Mesendoderm (in vitro differentiated cells): Measurements from ENCODE around the gene PHAF1.

Source experiments
- DNase-seq: peaks from one replicate; pipeline ENCODE4 v3.0.0; 2013
- H2AK5ac ChIP-seq: 2 replicates; pipeline ENCODE4 v1.6.1; 2013; ENCODE audit warnings: low read length, inconsistent platforms
- H2BK120ac ChIP-seq: 2 replicates; pipeline ENCODE4 v1.6.1; 2013; ENCODE audit warnings: low read depth, mild to moderate bottlenecking, low read length, moderate library complexity, mixed read lengths
- H2BK15ac ChIP-seq: replicated peaks from 2 replicates; pipeline ENCODE4 v1.6.1; 2013; ENCODE audit warnings: low read depth, mild to moderate bottlenecking, moderate library complexity
- H2BK5ac ChIP-seq: 2 replicates; pipeline ENCODE4 v1.6.1; 2013; ENCODE audit warnings: low read length, inconsistent platforms
- H3K18ac ChIP-seq: 2 replicates; pipeline ENCODE4 v1.6.1; 2013; ENCODE audit warnings: mild to moderate bottlenecking, low read length, mixed read lengths
- H3K23ac ChIP-seq: one replicate; pipeline ENCODE4 v1.6.1; 2013; ENCODE audit warnings: low read length
- H3K27ac ChIP-seq: 2 replicates; pipeline ENCODE4 v1.5.1; 2013; ENCODE audit warnings: low read depth, mild to moderate bottlenecking, inconsistent platforms, low read length, moderate library complexity
- H3K27me3 ChIP-seq: 2 replicates; pipeline ENCODE4 v1.6.1; 2013; ENCODE audit warnings: low read length, control low read depth, mild to moderate bottlenecking, inconsistent platforms; ENCODE audit not compliant: insufficient read depth, poor library complexity
- H3K36me3 ChIP-seq: 2 replicates; pipeline ENCODE4 v1.6.1; 2013; ENCODE audit warnings: low read length, inconsistent platforms; ENCODE audit not compliant: control insufficient read depth, insufficient read depth
- H3K4ac ChIP-seq: one replicate; pipeline ENCODE4 v1.6.1; 2013; ENCODE audit warnings: low read depth, mild to moderate bottlenecking, low read length, moderate library complexity
- H3K4me1 ChIP-seq: 2 replicates; pipeline ENCODE4 v1.6.1; 2013; ENCODE audit warnings: low read depth, low read length, inconsistent platforms; ENCODE audit not compliant: control insufficient read depth
- H3K4me2 ChIP-seq: 2 replicates; pipeline ENCODE4 v1.6.1; 2013; ENCODE audit warnings: low read length
- H3K4me3 ChIP-seq: 2 replicates; pipeline ENCODE4 v1.5.1; 2013; ENCODE audit warnings: mild to moderate bottlenecking, low read length
- H3K56ac ChIP-seq: one replicate; pipeline ENCODE4 v1.6.1; 2013; ENCODE audit warnings: low read length
- H3K79me1 ChIP-seq: 2 replicates; pipeline ENCODE4 v1.6.1; 2013; ENCODE audit warnings: low read length, inconsistent platforms
- H3K79me2 ChIP-seq: 2 replicates; pipeline ENCODE4 v1.6.1; 2013; ENCODE audit warnings: mild to moderate bottlenecking, low read length; ENCODE audit not compliant: control insufficient read depth, insufficient read depth
- H3K9ac ChIP-seq: 2 replicates; pipeline ENCODE4 v1.6.1; 2013; ENCODE audit warnings: low read length, inconsistent platforms
- H4K5ac ChIP-seq: one replicate; pipeline ENCODE4 v1.6.1; 2013; ENCODE audit warnings: low read length
- H4K8ac ChIP-seq: one replicate; pipeline ENCODE4 v1.6.1; 2013; ENCODE audit warnings: low read depth, mild to moderate bottlenecking, control low read depth, low read length, moderate library complexity
- WGBS: extraction: QIAGEN DNeasy Blood & Tissue Kit; methylation state at CpG from one replicate; pipeline ENCODE4 v1.1.7; 2013; ENCODE audit warnings: low lambda C conversion rate, missing lambda C conversion rate; ENCODE audit not compliant: insufficient coverage; ENCODE audit errors: extremely low coverage; 5-methylcytosine and 5-hydroxymethylcytosine counted together

The PHAF1 gene

GRCh38 chr16:67077871-67078270 lies 31.9 kb upstream of the PHAF1 start:
- no peak overlapping the region for H2BK5ac ChIP-seq
- H3K23ac ChIP-seq, result no peak overlapping the region
- H3K79me2 ChIP-seq, result no peaks in the 10 kb centered on the region
- no peak overlapping the region for H3K18ac ChIP-seq
- no peak for DNase-seq
- H4K5ac ChIP-seq, result no peak overlapping the region
- H3K4me3 ChIP-seq, result no peak overlapping the region
- no peak overlapping the region for H3K4me2 ChIP-seq
- H2BK120ac ChIP-seq, result no peak overlapping the region
- no peak overlapping the region for H3K4ac ChIP-seq
- WGBS, result no CpG with 5 or more reads among the region's 4 CpGs
- H2AK5ac ChIP-seq, result no peak overlapping the region
- no peaks in the 10 kb centered on the region for H3K27me3 ChIP-seq
- no peaks in the 10 kb centered on the region for H3K4me1 ChIP-seq
- H3K56ac ChIP-seq, result no peak overlapping the region
- no peaks in the 10 kb centered on the region for H3K36me3 ChIP-seq
- H2BK15ac ChIP-seq, result no peak overlapping the region
- H3K9ac ChIP-seq, result no peak overlapping the region
- H3K27ac ChIP-seq, result no peak overlapping the region
- H4K8ac ChIP-seq, result no peak overlapping the region
- H3K79me1 ChIP-seq, result peaks cover 2% of the 10 kb centered on the region

GRCh38 chr16:67082100-67082499 lies 27.6 kb upstream of the PHAF1 start:
- Histone ChIP-seq H3K18ac (no peak overlapping the region), H3K4me2 (no peak overlapping the region), H2AK5ac (no peak overlapping the region), H3K4me3 (no peak overlapping the region), H3K27me3 (no peaks in the 10 kb centered on the region), H2BK120ac (no peak overlapping the region), H3K23ac (no peak overlapping the region), H3K79me1 (peaks cover 2% of the 10 kb centered on the region), H3K4me1 (no peaks in the 10 kb centered on the region), H4K5ac (no peak overlapping the region), H2BK5ac (no peak overlapping the region), H3K9ac (no peak overlapping the region), H2BK15ac (no peak overlapping the region), H3K36me3 (no peaks in the 10 kb centered on the region), H3K79me2 (no peaks in the 10 kb centered on the region), H3K4ac (no peak overlapping the region), H4K8ac (no peak overlapping the region), H3K56ac (no peak overlapping the region), H3K27ac (no peak overlapping the region)
- WGBS, result no CpG with 5 or more reads among the region's 6 CpGs
- DNase-seq, result no peak

- Histone ChIP-seq H2AK5ac (no peak overlapping the region), H2BK120ac (no peak overlapping the region), H4K5ac (no peak overlapping the region), H2BK15ac (no peak overlapping the region), H3K79me2 (no peaks in the 10 kb centered on the region), H3K27ac (no peak overlapping the region), H3K36me3 (no peaks in the 10 kb centered on the region), H4K8ac (no peak overlapping the region), H3K9ac (no peak overlapping the region), H3K4me3 (no peak overlapping the region), H3K4me2 (no peak overlapping the region), H2BK5ac (no peak overlapping the region), H3K27me3 (no peaks in the 10 kb centered on the region), H3K23ac (no peak overlapping the region), H3K56ac (no peak overlapping the region), H3K18ac (no peak overlapping the region), H3K79me1 (peaks cover under 1% of the 10 kb centered on the region), H3K4me1 (no peaks in the 10 kb centered on the region), H3K4ac (no peak overlapping the region)
- no peak for DNase-seq
- no CpG with 5 or more reads among the region's 1 CpG for WGBS
These were observed 26.9 kb upstream of the PHAF1 start for GRCh38 chr16:67082891-67083290.

GRCh38 chr16:67084345-67085028 lies 25.3 kb upstream of the PHAF1 start:
- no peak overlapping the region for H4K5ac ChIP-seq
- no peak overlapping the region for H3K9ac ChIP-seq
- no peak overlapping the region for H3K23ac ChIP-seq
- H4K8ac ChIP-seq, result no peak overlapping the region
- H3K4ac ChIP-seq, result no peak overlapping the region
- no peak overlapping the region for H3K27ac ChIP-seq
- WGBS, result no CpG with 5 or more reads among the region's 4 CpGs
- no peak overlapping the region for H2BK120ac ChIP-seq
- H3K4me2 ChIP-seq, result no peak overlapping the region
- H3K79me1 ChIP-seq, result no peaks in the 10 kb centered on the region
- H3K79me2 ChIP-seq, result no peaks in the 10 kb centered on the region
- H3K36me3 ChIP-seq, result no peaks in the 10 kb centered on the region
- H2BK5ac ChIP-seq, result no peak overlapping the region
- no peaks in the 10 kb centered on the region for H3K27me3 ChIP-seq
- H3K56ac ChIP-seq, result no peak overlapping the region
- no peak overlapping the region for H2AK5ac ChIP-seq
- no peak overlapping the region for H2BK15ac ChIP-seq
- no peak overlapping the region for H3K18ac ChIP-seq
- no peaks in the 10 kb centered on the region for H3K4me1 ChIP-seq
- no peak overlapping the region for H3K4me3 ChIP-seq
- no peak for DNase-seq

- H4K5ac ChIP-seq, result no peak overlapping the region
- no peaks in the 10 kb centered on the region for H3K79me2 ChIP-seq
- no peak overlapping the region for H3K4me2 ChIP-seq
- no peak overlapping the region for H3K18ac ChIP-seq
- H3K23ac ChIP-seq, result no peak overlapping the region
- H3K4me1 ChIP-seq, result no peaks in the 10 kb centered on the region
- no peak overlapping the region for H3K9ac ChIP-seq
- H3K4me3 ChIP-seq, result no peak overlapping the region
- H2BK15ac ChIP-seq, result no peak overlapping the region
- H2AK5ac ChIP-seq, result no peak overlapping the region
- no peak overlapping the region for H3K27ac ChIP-seq
- H2BK120ac ChIP-seq, result no peak overlapping the region
- H3K56ac ChIP-seq, result no peak overlapping the region
- H3K36me3 ChIP-seq, result no peaks in the 10 kb centered on the region
- no peak overlapping the region for H2BK5ac ChIP-seq
- no peak overlapping the region for H3K4ac ChIP-seq
- no peaks in the 10 kb centered on the region for H3K27me3 ChIP-seq
- no peaks in the 10 kb centered on the region for H3K79me1 ChIP-seq
- H4K8ac ChIP-seq, result no peak overlapping the region
- no peak for DNase-seq
These were observed 22.9 kb upstream of the PHAF1 start for GRCh38 chr16:67086822-67087221.

- Histone ChIP-seq H3K4me1 (no peaks in the 10 kb centered on the region), H2BK15ac (no peak overlapping the region), H3K36me3 (no peaks in the 10 kb centered on the region), H3K56ac (no peak overlapping the region), H3K4me2 (no peak overlapping the region), H3K4me3 (no peak overlapping the region), H3K23ac (no peak overlapping the region), H2BK5ac (no peak overlapping the region), H4K8ac (no peak overlapping the region), H3K9ac (no peak overlapping the region), H3K18ac (no peak overlapping the region), H3K4ac (no peak overlapping the region), H4K5ac (no peak overlapping the region), H3K79me1 (no peaks in the 10 kb centered on the region), H2BK120ac (no peak overlapping the region), H2AK5ac (no peak overlapping the region), H3K27me3 (no peaks in the 10 kb centered on the region), H3K79me2 (no peaks in the 10 kb centered on the region), H3K27ac (no peak overlapping the region)
- DNase-seq, result no peak
- no CpG with 5 or more reads among the region's 1 CpG for WGBS
These were observed 22.4 kb upstream of the PHAF1 start for GRCh38 chr16:67087291-67087690.
